Fibroblast of lung (primary cell): ENCODE data around the gene SIK2.

Experiments used
- EZH2 ChIP-seq: IDR thresholded peaks from 2 replicates; pipeline ENCODE4 v1.5.1; 2012; ENCODE audit warnings: low read length, control low read depth, mild to moderate bottlenecking; ENCODE audit errors: missing control alignments
- TF ChIP-seq, protein P1 (sequence below), 2 donors: IDR thresholded peaks in 1 of 2; conservative IDR thresholded peaks in 1 of 2; 1 replicate in 1 of 2; 2 replicates in 1 of 2; pipeline ENCODE4 v1.5.1; 2011 to 2012; ENCODE audit warnings: low read length in 2 of 2, control low read depth in 1 of 2, inconsistent platforms in 1 of 2, low read depth in 1 of 2, mild to moderate bottlenecking in 1 of 2

DNA sequence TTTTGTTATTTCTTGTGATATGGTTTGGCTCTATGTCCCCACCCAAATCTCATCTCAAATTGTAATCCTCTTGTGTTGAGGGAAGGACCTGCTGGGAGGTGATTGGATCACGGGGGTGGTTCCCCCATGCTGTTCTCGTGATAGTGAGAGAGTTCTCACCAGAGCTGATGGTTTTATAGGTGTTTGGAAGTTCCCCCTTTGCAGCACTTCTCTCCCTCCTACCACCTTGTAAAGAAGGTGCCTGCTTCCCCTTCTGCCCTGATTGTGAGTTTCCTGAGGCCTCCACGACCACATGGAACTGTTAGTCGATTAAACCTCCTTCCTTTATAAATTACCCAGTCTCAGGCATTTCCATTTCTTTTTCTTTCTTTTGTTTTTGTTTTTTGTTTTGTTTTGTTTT, 24.4 kb upstream of the SIK2 start:
- TF ChIP-seq, protein P1, sequence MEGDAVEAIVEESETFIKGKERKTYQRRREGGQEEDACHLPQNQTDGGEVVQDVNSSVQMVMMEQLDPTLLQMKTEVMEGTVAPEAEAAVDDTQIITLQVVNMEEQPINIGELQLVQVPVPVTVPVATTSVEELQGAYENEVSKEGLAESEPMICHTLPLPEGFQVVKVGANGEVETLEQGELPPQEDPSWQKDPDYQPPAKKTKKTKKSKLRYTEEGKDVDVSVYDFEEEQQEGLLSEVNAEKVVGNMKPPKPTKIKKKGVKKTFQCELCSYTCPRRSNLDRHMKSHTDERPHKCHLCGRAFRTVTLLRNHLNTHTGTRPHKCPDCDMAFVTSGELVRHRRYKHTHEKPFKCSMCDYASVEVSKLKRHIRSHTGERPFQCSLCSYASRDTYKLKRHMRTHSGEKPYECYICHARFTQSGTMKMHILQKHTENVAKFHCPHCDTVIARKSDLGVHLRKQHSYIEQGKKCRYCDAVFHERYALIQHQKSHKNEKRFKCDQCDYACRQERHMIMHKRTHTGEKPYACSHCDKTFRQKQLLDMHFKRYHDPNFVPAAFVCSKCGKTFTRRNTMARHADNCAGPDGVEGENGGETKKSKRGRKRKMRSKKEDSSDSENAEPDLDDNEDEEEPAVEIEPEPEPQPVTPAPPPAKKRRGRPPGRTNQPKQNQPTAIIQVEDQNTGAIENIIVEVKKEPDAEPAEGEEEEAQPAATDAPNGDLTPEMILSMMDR (conservative IDR thresholded peaks at IDR 0.05 in 1 of 2, IDR thresholded peaks at IDR 0.05 in 1 of 2; ENCODE audit: low read depth in 1 of 2, low read length in 2 of 2): no peak
- no peak for TF ChIP-seq EZH2
